HG03378 (cell line): ENCODE results near the gene SPOCK1.

Experiments used
- ATAC-seq: cut with Tn5 transposase; IDR thresholded peaks from one replicate; pipeline ENCODE4 v1.9.1; 2021; ENCODE audit warnings: mild to moderate bottlenecking, moderate library complexity; ENCODE audit not compliant: unreplicated experiment

The SPOCK1 gene

GRCh38 chr5:137129886-137130680 is 369.0 kb downstream of the SPOCK1 start:
- ATAC-seq: no peak

GRCh38 chr5:137128012-137128411 is 371.1 kb downstream of the SPOCK1 start:
- ATAC-seq: no peak

GRCh38 chr5:137126829-137127228 is 372.3 kb downstream of the SPOCK1 start:
- ATAC-seq: no peak

GRCh38 chr5:137122558-137122957 is 376.6 kb downstream of the SPOCK1 start:
- ATAC-seq: no peak

GRCh38 chr5:137122075-137122474 is 377.1 kb downstream of the SPOCK1 start:
- no peak for ATAC-seq

- ATAC-seq: no peak
Observed at GRCh38 chr5:137119321-137119720, 379.8 kb downstream of the SPOCK1 start.

- no peak for ATAC-seq
Observed at GRCh38 chr5:137118629-137119028, 380.5 kb downstream of the SPOCK1 start.

GRCh38 chr5:137115152-137115551 is 384.0 kb downstream of the SPOCK1 start:
- no peak for ATAC-seq

- no peak for ATAC-seq
Observed at GRCh38 chr5:137114529-137114928, 384.6 kb downstream of the SPOCK1 start.

GRCh38 chr5:137113939-137114338 is 385.2 kb downstream of the SPOCK1 start:
- ATAC-seq: no peak

- no peak for ATAC-seq
Observed at GRCh38 chr5:137113161-137113560, 386.0 kb downstream of the SPOCK1 start.

GRCh38 chr5:137105351-137106035 is 393.6 kb downstream of the SPOCK1 start:
- no peak for ATAC-seq

GRCh38 chr5:137101544-137101943 is 397.6 kb downstream of the SPOCK1 start:
- no peak for ATAC-seq

GRCh38 chr5:137099651-137100050 is 399.5 kb downstream of the SPOCK1 start:
- no peak for ATAC-seq

GRCh38 chr5:137098663-137099062 is 400.5 kb downstream of the SPOCK1 start:
- ATAC-seq: no peak

- no peak for ATAC-seq
Observed at GRCh38 chr5:137098238-137098637, 400.9 kb downstream of the SPOCK1 start.

GRCh38 chr5:137097203-137097602 is 401.9 kb downstream of the SPOCK1 start:
- ATAC-seq: no peak

- no peak for ATAC-seq
Observed at GRCh38 chr5:137096149-137097103, 402.7 kb downstream of the SPOCK1 start.

GRCh38 chr5:137095597-137095996 is 403.5 kb downstream of the SPOCK1 start:
- no peak for ATAC-seq

GRCh38 chr5:137092831-137093230 is 406.3 kb downstream of the SPOCK1 start:
- ATAC-seq: no peak

- no peak for ATAC-seq
Observed at GRCh38 chr5:137091472-137091871, 407.7 kb downstream of the SPOCK1 start.
